ENCODE measurements around the gene PTAR1.

Gene PTAR1

DNA sequence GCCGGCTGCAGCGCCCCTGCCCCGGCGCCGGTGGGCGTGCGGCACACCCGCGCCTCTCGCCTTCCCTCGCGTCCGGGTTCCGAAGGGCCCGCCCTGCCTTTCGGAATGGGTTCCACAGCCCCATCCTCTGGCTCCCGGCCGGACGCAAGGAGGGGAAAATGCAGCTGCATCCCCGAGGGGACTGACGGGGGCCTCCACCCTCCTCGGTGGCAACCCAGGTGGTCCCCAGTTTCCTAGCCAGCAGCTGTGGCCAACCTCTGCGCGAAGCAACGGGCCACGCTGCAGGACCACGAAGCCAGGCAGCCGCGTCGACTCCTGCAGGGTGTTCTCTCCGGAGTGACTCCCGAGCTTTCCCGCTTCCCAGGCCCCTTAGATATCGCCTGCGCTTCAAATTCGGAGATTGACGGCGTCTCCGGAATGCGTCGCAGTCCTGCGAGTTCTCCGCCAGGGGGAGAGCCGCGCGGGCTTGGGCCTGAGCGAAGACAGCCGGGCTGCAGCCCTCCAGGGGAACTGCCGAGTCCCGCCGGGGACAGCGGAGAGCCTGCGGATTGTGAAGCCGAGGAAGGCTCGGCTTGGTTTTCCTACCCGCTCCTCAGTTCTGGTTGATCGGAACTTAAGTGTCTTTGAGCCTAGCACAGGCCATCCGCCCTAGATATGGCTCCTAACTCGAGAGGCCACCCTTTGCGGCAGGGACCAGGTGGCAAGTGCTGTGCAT lies 87.1 kb downstream of the PTAR1 start:
- H3K4me1 Mint-ChIP-seq = peaks cover 13% of the 10 kb centered on the region
- no peaks in the 10 kb centered on the region for H3K36me3 Mint-ChIP-seq
- ATAC-seq (peak; percentile 89), DNase-seq (ENCODE audit: low spot score in 2 of 2) (peak; percentile 42 to 78)
- H3K4me3 Mint-ChIP-seq = peak overlapping the region; percentile 71
- H3K27ac Mint-ChIP-seq = no peak overlapping the region
- no peaks in the 10 kb centered on the region for H3K9me3 Mint-ChIP-seq

DNA sequence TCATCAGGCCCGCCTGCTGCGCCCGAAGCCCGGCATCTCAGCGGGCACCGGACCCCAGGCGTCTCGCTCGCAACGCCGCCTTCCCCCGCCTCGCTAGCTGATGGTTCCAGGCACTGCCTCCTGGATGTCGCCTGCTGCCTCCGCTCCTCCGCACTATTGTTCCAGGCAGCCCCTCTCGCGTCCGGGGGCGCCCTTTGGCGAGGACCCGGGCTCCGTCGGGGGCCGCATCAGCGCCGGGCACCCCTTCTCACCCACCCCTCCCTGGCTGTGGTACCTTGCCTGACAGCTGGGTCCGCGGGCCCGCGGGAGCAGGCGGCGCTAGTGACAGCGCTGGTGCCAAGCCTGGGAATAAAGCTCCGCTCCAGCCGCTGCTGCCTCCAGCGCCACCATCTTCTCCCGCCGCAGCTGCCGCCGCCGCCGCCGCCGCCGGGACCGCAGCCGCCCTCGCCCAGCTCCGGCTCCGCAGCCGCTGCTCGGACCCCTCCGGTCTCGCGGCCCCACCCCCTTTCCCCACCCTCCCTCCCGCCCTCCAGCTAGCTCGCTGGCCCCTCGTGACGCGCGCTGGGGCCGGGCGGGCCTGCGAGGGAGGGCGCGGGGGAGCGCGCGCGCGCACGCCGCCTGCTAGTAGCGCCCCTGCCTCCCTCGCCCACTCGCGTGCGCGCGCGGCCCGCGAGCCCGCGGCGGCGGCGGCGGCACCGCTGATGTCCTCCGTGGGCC lies 87.8 kb downstream of the PTAR1 start, which contains the start of gene APBA1:
Gene APBA1, minus strand, starts transcription at position 493 of the 717 bp plus-strand sequence.
- peak in 1 of 2 donors; percentile 10 for DNase-seq (ENCODE audit: low spot score in 2 of 2)
- H3K9me3 Mint-ChIP-seq = no peaks in the 10 kb centered on the region
- peaks cover 13% of the 10 kb centered on the region for H3K4me1 Mint-ChIP-seq
- peak; percentile 57 for ATAC-seq
- no peak within 1 kb of the TSS for H3K27ac Mint-ChIP-seq
- peak within 1 kb of the TSS; percentile 71 for H3K4me3 Mint-ChIP-seq
- H3K36me3 Mint-ChIP-seq = no peaks in the 10 kb centered on the region

DNA sequence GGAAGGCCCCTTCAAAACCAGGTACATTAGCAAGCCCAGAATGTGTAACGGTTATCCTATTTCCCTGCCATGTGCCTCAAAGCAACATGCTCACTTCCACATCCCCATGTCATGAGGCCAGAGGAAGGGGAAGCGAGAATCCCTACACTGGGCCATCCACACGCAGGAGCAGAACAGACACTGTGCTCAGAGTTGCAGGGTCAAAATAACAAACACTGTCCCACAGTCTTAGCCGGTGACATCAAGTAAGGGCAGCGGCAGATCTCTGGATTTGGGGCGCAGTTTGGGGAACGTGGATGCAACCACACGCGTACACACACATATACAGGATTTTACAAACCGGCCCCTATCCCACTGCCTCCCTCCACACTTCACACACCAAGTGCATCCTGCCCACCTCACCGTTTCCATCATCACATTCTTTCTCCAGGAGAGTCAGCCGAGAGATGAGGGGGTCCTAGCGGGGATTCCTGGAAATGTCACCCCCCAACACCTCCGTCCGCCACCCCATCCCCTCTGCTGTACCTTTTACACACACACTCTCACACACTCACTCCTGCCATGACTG lies 88.4 kb downstream of the PTAR1 start:
- Mint-ChIP-seq H3K9me3 (no peaks in the 10 kb centered on the region), H3K4me1 (peaks cover 13% of the 10 kb centered on the region), H3K27ac (no peak overlapping the region), H3K36me3 (no peaks in the 10 kb centered on the region), H3K4me3 (peak overlapping the region; percentile 23)
- ATAC-seq (no peak), DNase-seq (ENCODE audit: low spot score in 2 of 2) (no peak)

DNA sequence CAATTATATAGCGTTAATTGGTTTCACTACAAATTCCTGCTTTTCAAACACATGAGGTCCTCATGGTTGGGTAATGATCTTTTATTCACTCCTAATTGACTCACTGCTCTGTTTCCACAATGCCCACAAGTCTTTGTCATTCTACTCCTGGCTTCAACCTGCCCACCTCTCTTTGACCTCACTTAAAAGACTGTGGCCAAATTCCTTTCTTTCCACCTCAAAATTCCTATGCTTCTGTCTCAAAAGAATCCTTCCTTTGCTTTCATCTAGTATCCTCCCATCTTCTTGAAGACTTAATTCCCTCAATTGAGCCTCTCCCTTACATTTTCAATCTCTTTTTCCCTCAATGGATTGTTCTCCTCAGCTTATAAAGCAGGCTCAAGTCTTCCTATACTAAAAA lies 92.5 kb downstream of the PTAR1 start:
- H3K36me3 Mint-ChIP-seq = no peaks in the 10 kb centered on the region
- ATAC-seq = no peak
- H3K27ac Mint-ChIP-seq = no peak overlapping the region
- no peak overlapping the region for H3K4me3 Mint-ChIP-seq
- no peaks in the 10 kb centered on the region for H3K9me3 Mint-ChIP-seq
- H3K4me1 Mint-ChIP-seq = no peaks in the 10 kb centered on the region
- DNase-seq (ENCODE audit: low spot score in 2 of 2) = no peak

DNA sequence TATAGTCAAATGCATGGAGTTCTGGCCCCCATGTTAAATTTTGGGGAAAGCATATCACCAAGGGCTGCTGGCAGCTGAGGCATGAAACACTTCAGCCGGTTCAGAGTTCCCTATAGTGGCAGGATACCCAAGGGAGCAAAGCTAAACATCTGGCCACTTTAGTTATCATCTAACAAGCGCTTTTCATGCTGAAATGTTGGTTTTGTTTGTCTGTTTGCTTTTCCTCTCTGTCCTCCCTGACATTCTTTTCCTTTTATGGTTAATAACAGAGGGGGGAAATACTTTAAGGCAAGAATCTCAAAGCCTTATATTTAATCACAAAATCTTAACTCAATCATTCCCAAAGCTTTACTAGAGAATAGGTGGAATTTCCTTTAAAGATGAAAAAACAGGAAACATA lies 99.5 kb downstream of the PTAR1 start:
- Mint-ChIP-seq H3K9me3 (no peaks in the 10 kb centered on the region), H3K4me1 (no peaks in the 10 kb centered on the region), H3K4me3 (no peak overlapping the region), H3K36me3 (no peaks in the 10 kb centered on the region), H3K27ac (no peak overlapping the region)
- no peak for ATAC-seq
- DNase-seq (ENCODE audit: low spot score in 2 of 2) = no peak
